ENCODE measurements around the gene FANCD2OS.

GRCh38 chr3:10145685-10146084 lies 37.6 kb upstream of the FANCD2OS start:
- no peak for TF ChIP-seq POLR2AphosphoS5 (IDR thresholded peaks at IDR 0.05; ENCODE audit: insufficient read depth in 1 of 2, low read depth in 1 of 2)
- TF ChIP-seq CTCF (IDR thresholded peaks at IDR 0.05): no peak
- TF ChIP-seq POLR2A (IDR thresholded peaks at IDR 0.05): no peak

Data from vagina (tissue), 2 donors.